Lung (tissue), 12 donors: ENCODE data around the gene IGFBP7. TPM values are rescaled to one million over a fixed set of nuclear protein-coding genes. Genes with fewer than 3 reads are reported as not detected.

Experiments used
- ATAC-seq: fragments of 200-7000 bp; cut with Tn5 transposase; one replicate; pipeline ENCODE4 v1.9.1; 2020; ENCODE audit warnings: moderate number of reproducible peaks; ENCODE audit not compliant: insufficient read depth, low FRiP score
- DNase-seq, 3 donors: peaks; one replicate each; pipeline ENCODE4 v3.0.0-alpha.2; 2013 to 2017
- H3K27ac ChIP-seq, 2 donors: one replicate each; pipeline ENCODE4 v1.5.1; 2013; ENCODE audit warnings: mild to moderate bottlenecking in 2 of 2, moderate library complexity in 2 of 2, control low read depth in 1 of 2, inconsistent platforms in 1 of 2, low read depth in 1 of 2, low read length in 1 of 2
- H3K27me3 ChIP-seq, 3 donors: one replicate each; pipeline ENCODE4 v1.5.1; 2013; ENCODE audit warnings: low read length in 2 of 3; ENCODE audit not compliant: control insufficient read depth in 3 of 3, insufficient read depth in 3 of 3
- H3K36me3 ChIP-seq, 4 donors: one replicate each; pipeline ENCODE4 v1.5.1; 2013; ENCODE audit warnings: low read length in 4 of 4, mild to moderate bottlenecking in 1 of 4, moderate library complexity in 1 of 4; ENCODE audit not compliant: control insufficient read depth in 4 of 4, insufficient read depth in 4 of 4
- H3K4me1 ChIP-seq, 5 donors: one replicate each; pipeline ENCODE4 v1.5.1; 2013; ENCODE audit warnings: low read length in 5 of 5, mild to moderate bottlenecking in 2 of 5, moderate library complexity in 1 of 5; ENCODE audit not compliant: control insufficient read depth in 5 of 5, insufficient read depth in 5 of 5
- H3K4me3 ChIP-seq: one replicate; pipeline ENCODE4 v1.5.1; 2013; ENCODE audit warnings: mild to moderate bottlenecking, control low read depth, moderate library complexity
- H3K9ac ChIP-seq, 2 donors: one replicate each; pipeline ENCODE4 v1.5.1; 2013; ENCODE audit warnings: low read length in 2 of 2, control low read depth in 1 of 2; ENCODE audit not compliant: insufficient read depth in 1 of 2
- H3K9me3 ChIP-seq, 4 donors: one replicate each; pipeline ENCODE4 v1.5.1; 2013; ENCODE audit warnings: low read length in 3 of 4, mild to moderate bottlenecking in 1 of 4, moderate library complexity in 1 of 4; ENCODE audit not compliant: control insufficient read depth in 4 of 4, insufficient read depth in 3 of 4
- CTCF ChIP-seq: IDR thresholded peaks from 2 replicates; pipeline ENCODE4 v1.5.1; 2012; ENCODE audit warnings: mild to moderate bottlenecking; ENCODE audit errors: control extremely low read depth, extremely low read depth
- WGBS, 2 donors: extraction: QIAGEN DNeasy Blood & Tissue Kit; methylation state at CpG; one replicate each; pipeline ENCODE4 v1.1.7; 2013; 5-methylcytosine and 5-hydroxymethylcytosine counted together
- polyA plus RNA-seq, 2 donors: library from polyadenylated mRNA; stranded (reverse); fragments of 200-250 nt; gene quantifications; one replicate each; pipeline ENCODE4 v1.2.1, GENCODE V29; 2013
- total RNA-seq, 2 donors: library from RNA; depleted of rRNA in 1 of 2; stranded (reverse); fragments of >200 nt in 1 of 2; gene quantifications; one replicate each; pipeline ENCODE4 v1.2.1, GENCODE V29; 2014 to 2021
- donor health status: control.
- donor health status: control.
- donor health status: Bipolar disorder and iron deficiency.
- donor health status: healthy.
- donor health status: DM: yes; HTN: yes; CAD: no.

Gene IGFBP7
- total and polyA plus RNA-seq, 4 donors: 212 to 517 (median 399) TPM

- no peak for ATAC-seq
- Histone ChIP-seq H3K9me3 (no peaks in the 10 kb centered on the region), H3K4me3 (no peak overlapping the region), H3K9ac (no peak overlapping the region), H3K36me3 (peaks cover 0 to 4% (median 0%) of the 10 kb centered on the region in 4 donors), H3K27ac (no peak overlapping the region), H3K4me1 (peaks cover 0 to 32% (median 10%) of the 10 kb centered on the region in 5 donors), H3K27me3 (no peaks in the 10 kb centered on the region)
- TF ChIP-seq CTCF: no peak
- no peak for DNase-seq
- WGBS, 2 donors: 80 to 83% methylated on average over 4 of the region's 4 CpGs
These were observed 24.9 kb downstream of the IGFBP7 start for GRCh38 chr4:57085278-57085677.

GRCh38 chr4:57084360-57084759, 25.8 kb downstream of the IGFBP7 start:
- no peak overlapping the region for H3K27ac ChIP-seq
- no peak for ATAC-seq
- WGBS, 2 donors: 65 to 76% methylated on average over 2 of the region's 2 CpGs

GRCh38 chr4:57083090-57083489, 27.1 kb downstream of the IGFBP7 start:
- no peak overlapping the region for H3K27ac ChIP-seq
- peaks cover 1 to 41% (median 15%) of the 10 kb centered on the region in 5 donors for H3K4me1 ChIP-seq
- H3K36me3 ChIP-seq: peaks cover 0 to 4% (median 0%) of the 10 kb centered on the region in 4 donors
- ATAC-seq: no peak
- WGBS, 2 donors: 21 to 31% methylated on average over 2 of the region's 2 CpGs
- peak in 1 of 3 donors; percentile 60 for DNase-seq
- no peak overlapping the region for H3K9ac ChIP-seq
- peaks cover 0 to under 1% (median 0%) of the 10 kb centered on the region in 3 donors for H3K27me3 ChIP-seq
- H3K9me3 ChIP-seq: no peaks in the 10 kb centered on the region
- no peak for TF ChIP-seq CTCF
- H3K4me3 ChIP-seq: no peak overlapping the region

More at GRCh38 chr4:57084360-57084759, 25.8 kb downstream of the IGFBP7 start:
- Histone ChIP-seq H3K27me3 (no peaks in the 10 kb centered on the region), H3K9ac (no peak overlapping the region), H3K4me1 (peaks cover 0 to 30% (median 10%) of the 10 kb centered on the region in 5 donors), H3K36me3 (peaks cover 0 to 4% (median 0%) of the 10 kb centered on the region in 4 donors), H3K9me3 (no peaks in the 10 kb centered on the region), H3K4me3 (no peak overlapping the region)
- no peak for DNase-seq
- TF ChIP-seq CTCF: no peak
